Progenitor cell of endocrine pancreas (in vitro differentiated cells): ENCODE measurements around the gene APOH. TPM values are rescaled to one million over a fixed set of nuclear protein-coding genes. Genes with fewer than 3 reads are reported as not detected.
A peak's percentile ranks its signal among the peaks of the same experiment; 100 is the strongest.

ENCODE experiments used
- DNase-seq: peaks from one replicate; pipeline ENCODE4 v3.0.0; 2021; ENCODE audit warnings: low spot score; ENCODE audit not compliant: unreplicated experiment
- H3K27ac Mint-ChIP-seq: 2 replicates; pipeline ENCODE4 v1.8.0; 2021; ENCODE audit warnings: mild to moderate bottlenecking, moderate library complexity, mixed read lengths
- H3K27me3 Mint-ChIP-seq: 2 replicates; pipeline ENCODE4 v1.8.0; 2021; ENCODE audit warnings: mixed read lengths
- H3K36me3 Mint-ChIP-seq: 2 replicates; pipeline ENCODE4 v1.8.0; 2022; ENCODE audit warnings: mixed read lengths; ENCODE audit not compliant: insufficient read depth
- H3K4me1 Mint-ChIP-seq: 2 replicates; pipeline ENCODE4 v1.8.0; 2021; ENCODE audit warnings: low read depth, mixed read lengths
- H3K4me3 Mint-ChIP-seq: 2 replicates; pipeline ENCODE4 v1.8.0; 2021; ENCODE audit warnings: low read depth, mild to moderate bottlenecking, moderate library complexity, mixed read lengths
- H3K9me3 Mint-ChIP-seq: 2 replicates; pipeline ENCODE4 v1.8.0; 2021; ENCODE audit warnings: low read depth, mixed read lengths
- total RNA-seq: library from RNA; stranded (reverse); gene quantifications from 2 replicates; pipeline ENCODE4 v1.2.1, GENCODE V29; 2021
- TF ChIP-seq, protein P1 (sequence below): fragments of 200-600 bp; sonication (generic); IDR thresholded peaks from one replicate; pipeline ENCODE4 v1.5.0; 2021; ENCODE audit warnings: antibody characterized with exemption, mild to moderate bottlenecking; ENCODE audit not compliant: unreplicated experiment

The APOH gene
- total RNA-seq, 1 donor from 2014 or later, result 0.57 TPM

DNA sequence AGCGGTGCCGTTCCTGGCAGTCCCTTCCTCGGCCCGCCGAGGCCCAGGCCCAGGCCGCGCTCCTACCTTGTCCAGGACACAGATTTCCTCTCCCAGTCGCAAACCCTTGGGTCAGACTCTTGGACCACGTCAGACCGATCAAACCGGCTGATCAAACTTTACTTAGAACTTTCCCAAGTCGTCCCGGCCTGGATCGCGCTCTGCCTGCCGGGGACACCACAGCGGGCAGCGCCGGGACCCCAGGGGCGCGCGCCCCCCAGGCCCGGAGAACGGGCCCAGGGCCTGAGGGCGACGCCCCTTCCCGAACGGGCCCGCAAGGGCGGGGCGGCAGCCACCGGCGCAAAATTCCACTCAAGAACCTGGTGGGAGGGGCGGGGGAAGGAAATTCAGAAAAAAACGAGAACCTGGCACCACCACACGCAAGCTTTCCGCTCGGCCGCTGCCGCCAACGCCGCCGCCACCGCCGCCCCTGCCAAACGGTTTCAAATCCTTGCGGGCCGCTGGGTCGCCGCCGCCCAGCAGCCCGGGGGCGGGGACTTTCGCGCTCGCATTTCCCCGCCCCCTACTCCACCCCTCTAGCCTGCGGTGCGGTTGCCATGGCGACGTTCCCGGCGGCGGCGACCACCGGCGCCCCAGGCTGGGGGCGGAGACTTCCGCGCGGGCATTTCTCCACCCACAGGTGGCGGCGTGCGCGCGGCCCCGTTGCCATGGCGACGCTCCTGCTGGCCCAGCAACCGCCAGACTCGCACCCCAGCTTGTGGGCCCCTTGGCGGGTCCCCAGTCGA is 37.4 kb downstream of the APOH start, which contains the start of gene CEP112:
Gene CEP112, minus strand, starts transcription at position 541 of the 785 bp plus-strand sequence.
- H3K27ac Mint-ChIP-seq, result peak within 1 kb of the TSS; percentile 93
- H3K36me3 Mint-ChIP-seq, result no peaks in the 10 kb centered on the region
- H3K9me3 Mint-ChIP-seq, result no peaks in the 10 kb centered on the region

DNA sequence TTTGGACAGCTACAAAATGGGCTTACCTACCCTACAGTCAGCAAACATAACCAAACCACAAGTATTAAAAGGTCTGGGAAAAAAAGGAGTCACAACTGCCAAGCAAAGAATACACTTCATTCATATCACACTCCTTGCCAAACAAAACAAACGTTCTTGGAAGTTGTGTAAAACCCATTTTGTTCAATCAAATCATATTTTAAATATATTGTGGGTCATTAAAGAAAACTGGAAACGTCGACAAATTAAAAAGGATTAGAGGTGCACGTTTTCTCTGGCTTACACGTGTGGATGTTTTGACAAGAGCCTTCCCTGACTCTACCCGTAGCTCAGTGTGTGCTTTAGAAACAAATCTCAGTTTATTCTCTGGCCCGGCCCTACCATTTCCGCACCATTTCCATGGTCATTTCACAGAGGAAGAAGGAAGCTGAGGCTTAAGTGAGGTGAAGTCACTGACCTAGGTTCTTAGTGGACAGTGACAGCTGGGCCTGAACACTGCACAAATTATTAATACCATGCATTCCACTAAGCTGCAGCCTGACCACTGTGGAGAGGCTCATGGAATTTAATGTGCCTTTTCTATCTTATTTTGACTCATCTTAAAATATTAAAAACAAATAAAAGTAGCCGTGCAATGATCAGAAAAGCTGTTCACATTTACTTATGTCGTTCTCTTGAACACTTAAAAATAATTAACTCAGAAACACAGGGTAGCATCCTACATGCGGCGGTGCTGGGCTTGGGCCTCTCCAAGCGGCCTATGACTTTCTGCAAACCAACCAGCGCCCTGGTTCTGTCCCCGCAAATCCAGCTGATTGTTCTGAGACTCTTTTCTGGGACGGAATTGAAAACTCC is 38.2 kb downstream of the APOH start:
- H3K27me3 Mint-ChIP-seq, result no peaks in the 10 kb centered on the region
- TF ChIP-seq, protein P1, sequence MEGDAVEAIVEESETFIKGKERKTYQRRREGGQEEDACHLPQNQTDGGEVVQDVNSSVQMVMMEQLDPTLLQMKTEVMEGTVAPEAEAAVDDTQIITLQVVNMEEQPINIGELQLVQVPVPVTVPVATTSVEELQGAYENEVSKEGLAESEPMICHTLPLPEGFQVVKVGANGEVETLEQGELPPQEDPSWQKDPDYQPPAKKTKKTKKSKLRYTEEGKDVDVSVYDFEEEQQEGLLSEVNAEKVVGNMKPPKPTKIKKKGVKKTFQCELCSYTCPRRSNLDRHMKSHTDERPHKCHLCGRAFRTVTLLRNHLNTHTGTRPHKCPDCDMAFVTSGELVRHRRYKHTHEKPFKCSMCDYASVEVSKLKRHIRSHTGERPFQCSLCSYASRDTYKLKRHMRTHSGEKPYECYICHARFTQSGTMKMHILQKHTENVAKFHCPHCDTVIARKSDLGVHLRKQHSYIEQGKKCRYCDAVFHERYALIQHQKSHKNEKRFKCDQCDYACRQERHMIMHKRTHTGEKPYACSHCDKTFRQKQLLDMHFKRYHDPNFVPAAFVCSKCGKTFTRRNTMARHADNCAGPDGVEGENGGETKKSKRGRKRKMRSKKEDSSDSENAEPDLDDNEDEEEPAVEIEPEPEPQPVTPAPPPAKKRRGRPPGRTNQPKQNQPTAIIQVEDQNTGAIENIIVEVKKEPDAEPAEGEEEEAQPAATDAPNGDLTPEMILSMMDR, result no peak
- H3K36me3 Mint-ChIP-seq, result no peaks in the 10 kb centered on the region
- peaks cover 11% of the 10 kb centered on the region for H3K4me1 Mint-ChIP-seq
- peak overlapping the region; percentile 89 for H3K4me3 Mint-ChIP-seq
- DNase-seq, result no peak
- peak overlapping the region; percentile 93 for H3K27ac Mint-ChIP-seq
- no peaks in the 10 kb centered on the region for H3K9me3 Mint-ChIP-seq

More for the DNA sequence above, 37.4 kb downstream of the APOH start, which contains the start of gene CEP112:
- TF ChIP-seq, protein P1, result peak; percentile 14
- peak within 1 kb of the TSS; percentile 89 for H3K4me3 Mint-ChIP-seq
- no peaks in the 10 kb centered on the region for H3K27me3 Mint-ChIP-seq
- peak; percentile 95 for DNase-seq
- peaks cover 11% of the 10 kb centered on the region for H3K4me1 Mint-ChIP-seq

DNA sequence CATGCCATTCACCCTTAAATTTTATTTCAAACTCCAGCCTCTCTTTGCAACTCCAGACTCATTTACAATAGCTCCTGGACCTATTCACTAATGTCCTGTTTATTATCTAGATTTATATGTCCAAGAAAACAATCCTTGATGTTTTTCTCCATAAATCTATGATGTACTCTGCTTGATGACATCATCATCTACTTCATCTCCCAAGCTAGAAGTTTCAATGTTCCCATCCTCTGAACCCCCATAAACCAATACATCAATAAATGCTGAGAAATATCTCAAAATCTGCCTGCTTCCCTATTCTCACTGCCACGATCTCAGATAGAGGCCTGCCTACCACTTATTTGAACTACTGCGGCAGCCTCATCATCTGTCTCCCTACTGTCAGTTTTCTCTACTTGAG is 41.5 kb downstream of the APOH start:
- Mint-ChIP-seq H3K4me3 (no peak overlapping the region), H3K27ac (no peak overlapping the region), H3K27me3 (no peaks in the 10 kb centered on the region), H3K9me3 (peaks cover 4% of the 10 kb centered on the region), H3K36me3 (peaks cover 3% of the 10 kb centered on the region), H3K4me1 (peaks cover 11% of the 10 kb centered on the region)
- TF ChIP-seq, protein P1, result no peak
- DNase-seq, result no peak

DNA sequence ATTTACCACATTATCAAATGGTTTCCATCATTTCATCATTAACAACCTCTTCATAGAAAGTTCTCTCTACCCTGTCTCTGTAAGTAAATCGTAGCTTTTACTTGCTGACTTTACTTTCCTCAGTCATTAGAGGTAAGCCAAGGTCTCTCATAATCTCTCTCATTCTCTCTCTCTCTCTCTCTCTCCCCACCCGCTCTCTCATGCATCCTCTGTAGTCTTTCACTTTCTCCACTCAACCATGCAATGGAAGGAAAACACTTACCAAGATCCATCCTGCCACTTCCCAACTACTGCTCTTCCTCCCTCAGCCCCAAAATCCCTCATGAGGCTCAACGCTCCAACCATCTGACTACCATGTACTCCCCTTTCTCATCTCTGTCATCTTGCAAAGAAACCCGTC is 43.4 kb downstream of the APOH start:
- H3K36me3 Mint-ChIP-seq, result peaks cover 8% of the 10 kb centered on the region
- H3K27me3 Mint-ChIP-seq, result no peaks in the 10 kb centered on the region
- peaks cover 3% of the 10 kb centered on the region for H3K4me1 Mint-ChIP-seq
- no peak for DNase-seq
- H3K9me3 Mint-ChIP-seq, result peaks cover 4% of the 10 kb centered on the region
- TF ChIP-seq, protein P1, result no peak
- H3K4me3 Mint-ChIP-seq, result no peak overlapping the region
- H3K27ac Mint-ChIP-seq, result no peak overlapping the region

DNA sequence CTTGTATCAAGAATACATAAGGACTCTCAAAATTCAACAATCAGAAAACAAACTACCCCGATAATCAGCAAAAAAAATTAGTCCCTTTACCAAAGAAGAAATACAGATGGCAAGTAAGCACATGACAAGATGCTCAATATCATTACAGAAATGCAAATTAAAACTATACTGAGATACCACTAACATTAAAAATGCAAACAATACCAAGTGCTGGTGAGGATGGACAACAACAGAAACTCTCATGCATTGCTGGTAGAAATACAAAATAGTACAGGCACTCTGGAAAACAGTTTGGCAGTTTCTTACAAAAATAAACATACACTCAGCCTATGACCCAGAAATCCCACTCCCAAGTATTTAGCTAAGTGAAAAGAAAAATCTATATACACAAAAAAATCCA is 44.8 kb downstream of the APOH start:
- TF ChIP-seq, protein P1, result no peak
- no peak overlapping the region for H3K4me3 Mint-ChIP-seq

More for the DNA sequence above, 44.8 kb downstream of the APOH start:
- H3K9me3 Mint-ChIP-seq, result peaks cover 7% of the 10 kb centered on the region
- peaks cover 15% of the 10 kb centered on the region for H3K36me3 Mint-ChIP-seq
- no peak overlapping the region for H3K27ac Mint-ChIP-seq
- no peaks in the 10 kb centered on the region for H3K27me3 Mint-ChIP-seq
- no peak for DNase-seq
- no peaks in the 10 kb centered on the region for H3K4me1 Mint-ChIP-seq
